AG09319 (cell line): ENCODE data around the gene TLNRD1.

Experiments
- DNase-seq: peaks from one replicate; pipeline ENCODE4 v3.0.0-alpha.2; 2010; ENCODE audit warnings: low read depth; ENCODE audit errors: extremely low read depth
- TF ChIP-seq, protein P1 (sequence below): IDR thresholded peaks from 2 replicates; pipeline ENCODE4 v1.5.1; 2011; ENCODE audit warnings: low read depth, mild to moderate bottlenecking, inconsistent platforms, low read length, moderate library complexity

TLNRD1 gene

GRCh38 chr15:81011593-81011992, 10.9 kb downstream of the TLNRD1 start:
- TF ChIP-seq, protein P1, sequence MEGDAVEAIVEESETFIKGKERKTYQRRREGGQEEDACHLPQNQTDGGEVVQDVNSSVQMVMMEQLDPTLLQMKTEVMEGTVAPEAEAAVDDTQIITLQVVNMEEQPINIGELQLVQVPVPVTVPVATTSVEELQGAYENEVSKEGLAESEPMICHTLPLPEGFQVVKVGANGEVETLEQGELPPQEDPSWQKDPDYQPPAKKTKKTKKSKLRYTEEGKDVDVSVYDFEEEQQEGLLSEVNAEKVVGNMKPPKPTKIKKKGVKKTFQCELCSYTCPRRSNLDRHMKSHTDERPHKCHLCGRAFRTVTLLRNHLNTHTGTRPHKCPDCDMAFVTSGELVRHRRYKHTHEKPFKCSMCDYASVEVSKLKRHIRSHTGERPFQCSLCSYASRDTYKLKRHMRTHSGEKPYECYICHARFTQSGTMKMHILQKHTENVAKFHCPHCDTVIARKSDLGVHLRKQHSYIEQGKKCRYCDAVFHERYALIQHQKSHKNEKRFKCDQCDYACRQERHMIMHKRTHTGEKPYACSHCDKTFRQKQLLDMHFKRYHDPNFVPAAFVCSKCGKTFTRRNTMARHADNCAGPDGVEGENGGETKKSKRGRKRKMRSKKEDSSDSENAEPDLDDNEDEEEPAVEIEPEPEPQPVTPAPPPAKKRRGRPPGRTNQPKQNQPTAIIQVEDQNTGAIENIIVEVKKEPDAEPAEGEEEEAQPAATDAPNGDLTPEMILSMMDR: no peak
- no peak for DNase-seq

DNA sequence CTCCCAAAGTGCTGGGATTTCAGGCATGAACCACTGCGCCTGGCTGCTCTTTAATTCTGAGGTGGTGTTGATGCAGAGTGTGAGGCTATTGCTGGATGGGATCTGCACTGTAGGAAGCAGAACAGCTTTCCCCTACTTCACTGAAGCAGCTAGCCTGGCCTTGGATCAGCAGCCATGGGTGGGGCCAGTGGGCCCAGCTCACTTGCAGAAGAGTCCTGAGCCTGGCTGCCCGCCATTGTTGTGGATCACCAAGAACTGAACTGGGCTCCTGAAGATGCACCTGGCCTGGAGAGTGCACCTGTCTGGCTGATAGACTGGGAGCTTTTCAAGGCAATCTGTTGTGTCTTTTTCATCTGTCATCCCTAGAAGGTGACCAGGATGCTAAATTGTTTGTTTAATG, 11.9 kb downstream of the TLNRD1 start:
- DNase-seq: no peak
- TF ChIP-seq, protein P1: no peak

DNA sequence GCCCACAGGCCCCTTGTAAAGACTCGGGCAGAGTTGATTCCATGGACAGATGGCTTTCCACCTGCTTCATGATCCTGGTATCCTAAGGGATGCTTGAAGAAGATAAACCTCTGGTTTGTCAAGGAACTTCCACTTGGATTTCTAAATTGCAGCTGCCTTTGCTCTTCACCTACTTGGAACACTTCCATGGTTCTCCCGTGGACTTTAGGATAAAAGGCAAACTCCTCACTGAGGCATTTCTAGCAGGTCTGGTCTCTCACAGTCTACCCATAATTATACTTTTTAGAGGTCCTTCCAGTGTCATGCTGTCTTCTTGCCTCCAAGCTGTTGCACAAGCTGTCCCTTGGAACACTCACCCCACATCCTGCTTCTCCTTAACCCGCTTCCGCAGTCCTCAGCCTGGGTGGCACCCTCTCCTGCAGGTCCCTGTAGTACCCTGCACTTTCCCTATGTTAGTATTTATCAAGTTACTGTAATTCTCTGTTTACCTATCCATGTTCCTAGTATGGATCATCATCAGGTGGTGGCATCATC, 12.7 kb downstream of the TLNRD1 start:
- TF ChIP-seq, protein P1: no peak
- DNase-seq: no peak

GRCh38 chr15:81014446-81015093, 13.8 kb downstream of the TLNRD1 start:
- TF ChIP-seq, protein P1: no peak
- no peak for DNase-seq

DNA sequence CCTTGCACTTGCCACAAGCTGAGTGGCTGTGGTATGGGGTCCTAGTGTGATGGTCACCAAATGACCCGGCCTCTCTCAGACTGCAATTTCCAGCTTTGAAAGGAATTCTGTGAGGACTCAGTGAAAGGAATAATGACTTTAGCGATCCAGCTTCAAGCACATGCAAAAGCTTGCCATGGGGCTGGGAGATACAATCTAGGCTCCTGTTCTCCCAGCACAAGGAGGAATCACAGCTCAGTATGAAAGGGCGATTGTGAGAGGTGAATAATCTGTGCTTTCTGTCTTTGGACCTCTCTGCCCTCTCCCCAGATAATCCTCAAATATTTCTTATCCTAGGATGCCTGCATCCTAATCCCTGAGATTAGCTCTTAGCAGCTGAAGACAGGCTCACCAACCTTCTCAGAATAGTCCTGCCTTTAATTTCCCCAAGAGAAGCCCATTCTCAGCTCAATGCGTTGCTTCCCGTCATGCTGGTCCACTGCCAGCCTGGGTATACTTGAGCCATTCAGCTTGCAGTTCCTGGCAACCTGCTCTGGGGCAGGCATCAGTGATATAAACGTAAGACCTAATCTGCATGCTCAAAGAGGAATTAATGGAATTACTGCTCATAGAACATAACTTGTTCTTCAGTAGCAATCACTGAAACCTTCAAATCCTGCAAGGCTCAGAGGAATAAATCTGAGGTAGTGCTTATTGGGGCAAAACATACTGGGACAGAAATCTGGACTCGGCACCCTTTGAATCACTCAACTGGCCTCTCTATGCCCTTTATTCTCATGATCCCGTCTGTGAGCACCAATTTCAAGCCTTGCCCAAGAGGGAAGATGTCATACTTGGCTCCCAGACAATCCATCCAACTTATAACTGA, 15.1 kb downstream of the TLNRD1 start:
- DNase-seq: no peak
- TF ChIP-seq, protein P1: no peak

DNA sequence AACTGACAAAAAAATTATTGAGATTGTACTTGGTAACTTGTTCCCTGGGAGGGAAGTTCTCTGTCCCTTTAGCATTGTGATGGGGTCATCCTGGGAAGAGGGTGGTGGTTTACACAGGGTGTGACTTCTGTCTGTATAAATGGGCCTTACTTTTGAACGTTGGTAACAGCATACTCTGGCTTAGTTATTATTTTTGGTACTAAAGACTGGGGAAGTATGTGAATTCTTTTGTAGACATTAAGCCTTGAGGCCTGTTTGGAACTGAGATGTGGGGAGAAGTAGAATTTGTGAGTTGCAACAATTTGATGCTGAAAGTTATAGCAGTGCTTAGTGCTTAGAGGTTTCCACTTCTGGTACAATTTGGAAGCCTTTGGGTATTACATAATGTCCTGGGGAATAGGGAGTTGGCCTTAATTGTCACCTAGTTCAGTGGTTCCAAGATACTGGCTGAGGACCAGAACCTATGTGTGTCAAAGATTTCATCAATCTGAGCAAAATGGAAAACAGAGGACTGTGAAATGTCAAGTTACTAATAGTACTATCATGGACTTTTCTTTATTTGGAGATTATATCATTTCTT, 15.9 kb downstream of the TLNRD1 start:
- TF ChIP-seq, protein P1: no peak
- no peak for DNase-seq

GRCh38 chr15:81018197-81018596, 17.5 kb downstream of the TLNRD1 start:
- DNase-seq: no peak
- TF ChIP-seq, protein P1: no peak
